Measurements from ENCODE around the gene FAM168B. TPM values are rescaled to one million over a fixed set of nuclear protein-coding genes. Genes with fewer than 3 reads are reported as not detected.

The FAM168B gene
- total RNA-seq, 4 donors from 2014 or later: 70.4 to 130 (median 99.0) TPM

- Histone ChIP-seq H3K36me3 (no peaks in the 10 kb centered on the region), H3K4me1 (peaks cover 5% of the 10 kb centered on the region), H3K9me3 (no peaks in the 10 kb centered on the region), H3K27ac (no peak overlapping the region), H3K27me3 (no peaks in the 10 kb centered on the region), H3K4me3 (no peak overlapping the region)
- 67% methylated on average over 1 of the region's 1 CpG for WGBS
- TF ChIP-seq CTCF (IDR thresholded peaks at IDR 0.05) (no peak), POLR2A (IDR thresholded peaks at IDR 0.05) (no peak), EP300 (IDR thresholded peaks at IDR 0.05) (no peak), POLR2AphosphoS5 (IDR thresholded peaks at IDR 0.05) (no peak)
- DNase-seq (ENCODE audit: low spot score in 2 of 2): no peak
Measured at GRCh38 chr2:131022731-131023130, 70.5 kb downstream of the FAM168B start.

GRCh38 chr2:131016826-131017741 is 76.2 kb downstream of the FAM168B start:
- Histone ChIP-seq H3K4me3 (no peak overlapping the region), H3K36me3 (no peaks in the 10 kb centered on the region), H3K9me3 (no peaks in the 10 kb centered on the region), H3K4me1 (peaks cover 19% of the 10 kb centered on the region), H3K27me3 (no peaks in the 10 kb centered on the region), H3K27ac (peak overlapping the region; percentile 72)
- WGBS: 23% methylated on average over 8 of the region's 8 CpGs
- TF ChIP-seq CTCF (IDR thresholded peaks at IDR 0.05): no peak
- TF ChIP-seq POLR2AphosphoS5 (IDR thresholded peaks at IDR 0.05): peak in 1 of 3 donors; percentile 45
- TF ChIP-seq EP300 (IDR thresholded peaks at IDR 0.05): no peak
- no peak for DNase-seq (ENCODE audit: low spot score in 2 of 2)

- H3K27ac ChIP-seq: no peak overlapping the region
- no peaks in the 10 kb centered on the region for H3K27me3 ChIP-seq
- H3K4me1 ChIP-seq: peaks cover 19% of the 10 kb centered on the region
- no peaks in the 10 kb centered on the region for H3K36me3 ChIP-seq
- TF ChIP-seq CTCF (IDR thresholded peaks at IDR 0.05) (no peak), POLR2AphosphoS5 (IDR thresholded peaks at IDR 0.05) (no peak), EP300 (IDR thresholded peaks at IDR 0.05) (no peak), POLR2A (IDR thresholded peaks at IDR 0.05) (no peak)
- H3K4me3 ChIP-seq: no peak overlapping the region
- H3K9me3 ChIP-seq: no peaks in the 10 kb centered on the region
- 88% methylated on average over 11 of the region's 11 CpGs for WGBS
- no peak for DNase-seq (ENCODE audit: low spot score in 2 of 2)
Measured at GRCh38 chr2:131015764-131016163, 77.5 kb downstream of the FAM168B start.

GRCh38 chr2:131014141-131014540 is 79.1 kb downstream of the FAM168B start:
- no peak for DNase-seq (ENCODE audit: low spot score in 2 of 2)
- Histone ChIP-seq H3K27me3 (no peaks in the 10 kb centered on the region), H3K9me3 (no peaks in the 10 kb centered on the region), H3K4me3 (no peak overlapping the region), H3K4me1 (peaks cover 19% of the 10 kb centered on the region), H3K36me3 (no peaks in the 10 kb centered on the region), H3K27ac (no peak overlapping the region)
- TF ChIP-seq EP300 (IDR thresholded peaks at IDR 0.05): no peak

GRCh38 chr2:131011486-131011885 is 81.8 kb downstream of the FAM168B start:
- Histone ChIP-seq H3K27ac (no peak overlapping the region), H3K27me3 (no peaks in the 10 kb centered on the region), H3K9me3 (no peaks in the 10 kb centered on the region), H3K36me3 (no peaks in the 10 kb centered on the region), H3K4me1 (peaks cover 4% of the 10 kb centered on the region), H3K4me3 (no peak overlapping the region)
- no peak for DNase-seq (ENCODE audit: low spot score in 2 of 2)
- TF ChIP-seq EP300 (IDR thresholded peaks at IDR 0.05) (no peak), CTCF (IDR thresholded peaks at IDR 0.05) (no peak), POLR2A (IDR thresholded peaks at IDR 0.05) (no peak)
- 80% methylated on average over 7 of the region's 7 CpGs for WGBS

Data from suprapubic skin (tissue), 4 donors.